NCI-H1417 treated with DMSO at 0.1 percent for 48 hours (cell line): ENCODE measurements around the gene PHF2.

Experiments used
- DNase-seq: peaks from one replicate; lab custom pipeline; 2025; lab: John Stamatoyannopoulos, UW

Gene PHF2

GRCh38 chr9:93678199-93679019, 102.0 kb downstream of the PHF2 start:
- no peak for DNase-seq

- DNase-seq = no peak
Observed at GRCh38 chr9:93679536-93680442, 103.4 kb downstream of the PHF2 start.

GRCh38 chr9:93680443-93681268, 104.3 kb downstream of the PHF2 start:
- DNase-seq = no peak

GRCh38 chr9:93681269-93682154, 105.1 kb downstream of the PHF2 start:
- no peak for DNase-seq

GRCh38 chr9:93682155-93682968, 106.0 kb downstream of the PHF2 start:
- peak; percentile 32 for DNase-seq

- no peak for DNase-seq
Observed at GRCh38 chr9:93683331-93684134, 107.1 kb downstream of the PHF2 start.

GRCh38 chr9:93684161-93684765, 107.9 kb downstream of the PHF2 start:
- DNase-seq = no peak

- DNase-seq = no peak
Observed at GRCh38 chr9:93684806-93685543, 108.6 kb downstream of the PHF2 start.

- no peak for DNase-seq
Observed at GRCh38 chr9:93686127-93686879, 109.9 kb downstream of the PHF2 start.

- no peak for DNase-seq
Observed at GRCh38 chr9:93686880-93687236, 110.5 kb downstream of the PHF2 start.

- DNase-seq = no peak
Observed at GRCh38 chr9:93690618-93691017, 114.2 kb downstream of the PHF2 start.

GRCh38 chr9:93693129-93693528, 116.7 kb downstream of the PHF2 start:
- no peak for DNase-seq

GRCh38 chr9:93697352-93698139, 121.2 kb downstream of the PHF2 start:
- peak; percentile 14 for DNase-seq

- no peak for DNase-seq
Observed at GRCh38 chr9:93698140-93698908, 121.9 kb downstream of the PHF2 start.

- DNase-seq = no peak
Observed at GRCh38 chr9:93699650-93700049, 123.3 kb downstream of the PHF2 start.
